Measurements from ENCODE around the gene MORN2. TPM values are rescaled to one million over a fixed set of nuclear protein-coding genes. Genes with fewer than 3 reads are reported as not detected.

Gene MORN2
- polyA plus RNA-seq, 1 donor from 2014 or later: 116 TPM

DNA sequence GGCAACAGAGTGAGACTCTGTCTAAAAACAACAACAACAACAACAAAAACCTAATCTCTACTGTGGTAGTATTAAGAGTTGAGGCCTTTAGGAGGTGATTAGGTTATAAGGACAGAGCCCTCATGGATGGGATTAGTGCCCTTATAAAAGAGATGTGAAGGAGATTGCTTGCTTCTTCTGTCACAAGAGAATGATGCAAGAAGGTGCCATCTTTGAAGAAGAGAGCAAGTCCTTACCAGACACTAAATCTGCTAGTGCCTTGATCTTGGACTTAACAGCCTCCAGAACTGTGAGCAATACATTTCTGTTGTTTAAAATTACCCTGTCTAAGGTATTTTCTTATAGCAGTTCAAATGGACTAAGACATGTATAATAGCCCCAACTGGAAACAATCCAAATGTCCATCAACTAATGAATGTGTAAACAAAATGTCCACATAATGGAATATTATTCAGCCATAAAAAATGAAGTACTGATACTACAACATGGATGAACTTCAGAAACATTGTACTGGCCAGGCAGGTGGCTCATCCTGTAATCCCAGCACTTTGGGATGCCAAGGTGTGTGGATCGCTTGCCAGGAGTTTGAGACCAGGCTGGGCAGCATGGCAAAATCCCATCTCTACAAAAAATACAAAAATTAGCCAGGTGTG lies 12.3 kb downstream of the MORN2 start:
- H3K9ac ChIP-seq (ENCODE audit: low read length): no peak overlapping the region
- no peaks in the 10 kb centered on the region for H3K79me2 ChIP-seq (replicated peaks; ENCODE audit: insufficient read depth, low read length)
- no peak overlapping the region for H3K27ac ChIP-seq (ENCODE audit: low read length)
- H2AFZ ChIP-seq (ENCODE audit: low read depth, low read length): no peak overlapping the region
- H4K20me1 ChIP-seq (ENCODE audit: insufficient read depth): no peaks in the 10 kb centered on the region
- H3K4me2 ChIP-seq (ENCODE audit: low read length): no peak overlapping the region
- H3K36me3 ChIP-seq (ENCODE audit: insufficient read depth, low read length): no peaks in the 10 kb centered on the region
- no peak for TF ChIP-seq POLR2AphosphoS5 (IDR thresholded peaks at IDR 0.05)
- TF ChIP-seq EP300 (conservative IDR thresholded peaks at IDR 0.05; ENCODE audit: poor library complexity, severe bottlenecking): no peak
- H3K9me3 ChIP-seq (ENCODE audit: low read length): no peaks in the 10 kb centered on the region
- H3F3A ChIP-seq (ENCODE audit: insufficient read depth, low read length, poor library complexity, severe bottlenecking): no peaks in the 10 kb centered on the region
- no peaks in the 10 kb centered on the region for H3K9me2 ChIP-seq (ENCODE audit: insufficient read depth, low read length)
- H3K4me3 ChIP-seq (ENCODE audit: low read length): no peak overlapping the region
- no peaks in the 10 kb centered on the region for H3K27me3 ChIP-seq (ENCODE audit: insufficient read depth, low read depth, low read length)

- H3K4me2 ChIP-seq (ENCODE audit: low read length): no peak overlapping the region
- no peak overlapping the region for H2AFZ ChIP-seq (ENCODE audit: low read depth, low read length)
- H3F3A ChIP-seq (ENCODE audit: insufficient read depth, low read length, poor library complexity, severe bottlenecking): no peaks in the 10 kb centered on the region
- no peaks in the 10 kb centered on the region for H3K9me3 ChIP-seq (ENCODE audit: low read length)
- no peaks in the 10 kb centered on the region for H3K9me2 ChIP-seq (ENCODE audit: insufficient read depth, low read length)
- H4K20me1 ChIP-seq (ENCODE audit: insufficient read depth): no peaks in the 10 kb centered on the region
- no peaks in the 10 kb centered on the region for H3K79me2 ChIP-seq (replicated peaks; ENCODE audit: insufficient read depth, low read length)
- H3K27ac ChIP-seq (ENCODE audit: low read length): no peak overlapping the region
- TF ChIP-seq MXI1 (conservative IDR thresholded peaks at IDR 0.05; ENCODE audit: poor library complexity, severe bottlenecking): no peak
- TF ChIP-seq, protein P1, sequence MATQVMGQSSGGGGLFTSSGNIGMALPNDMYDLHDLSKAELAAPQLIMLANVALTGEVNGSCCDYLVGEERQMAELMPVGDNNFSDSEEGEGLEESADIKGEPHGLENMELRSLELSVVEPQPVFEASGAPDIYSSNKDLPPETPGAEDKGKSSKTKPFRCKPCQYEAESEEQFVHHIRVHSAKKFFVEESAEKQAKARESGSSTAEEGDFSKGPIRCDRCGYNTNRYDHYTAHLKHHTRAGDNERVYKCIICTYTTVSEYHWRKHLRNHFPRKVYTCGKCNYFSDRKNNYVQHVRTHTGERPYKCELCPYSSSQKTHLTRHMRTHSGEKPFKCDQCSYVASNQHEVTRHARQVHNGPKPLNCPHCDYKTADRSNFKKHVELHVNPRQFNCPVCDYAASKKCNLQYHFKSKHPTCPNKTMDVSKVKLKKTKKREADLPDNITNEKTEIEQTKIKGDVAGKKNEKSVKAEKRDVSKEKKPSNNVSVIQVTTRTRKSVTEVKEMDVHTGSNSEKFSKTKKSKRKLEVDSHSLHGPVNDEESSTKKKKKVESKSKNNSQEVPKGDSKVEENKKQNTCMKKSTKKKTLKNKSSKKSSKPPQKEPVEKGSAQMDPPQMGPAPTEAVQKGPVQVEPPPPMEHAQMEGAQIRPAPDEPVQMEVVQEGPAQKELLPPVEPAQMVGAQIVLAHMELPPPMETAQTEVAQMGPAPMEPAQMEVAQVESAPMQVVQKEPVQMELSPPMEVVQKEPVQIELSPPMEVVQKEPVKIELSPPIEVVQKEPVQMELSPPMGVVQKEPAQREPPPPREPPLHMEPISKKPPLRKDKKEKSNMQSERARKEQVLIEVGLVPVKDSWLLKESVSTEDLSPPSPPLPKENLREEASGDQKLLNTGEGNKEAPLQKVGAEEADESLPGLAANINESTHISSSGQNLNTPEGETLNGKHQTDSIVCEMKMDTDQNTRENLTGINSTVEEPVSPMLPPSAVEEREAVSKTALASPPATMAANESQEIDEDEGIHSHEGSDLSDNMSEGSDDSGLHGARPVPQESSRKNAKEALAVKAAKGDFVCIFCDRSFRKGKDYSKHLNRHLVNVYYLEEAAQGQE (IDR thresholded peaks at IDR 0.05; ENCODE audit: borderline replicate concordance): no peak
- no peak for TF ChIP-seq SMC3 (conservative IDR thresholded peaks at IDR 0.05; ENCODE audit: poor library complexity)
- TF ChIP-seq TAF1 (IDR thresholded peaks at IDR 0.05; ENCODE audit: low read depth): no peak
- TF ChIP-seq POLR2AphosphoS5 (IDR thresholded peaks at IDR 0.05): no peak
- no peak for TF ChIP-seq EP300 (conservative IDR thresholded peaks at IDR 0.05; ENCODE audit: poor library complexity, severe bottlenecking)
- TF ChIP-seq, protein P2, sequence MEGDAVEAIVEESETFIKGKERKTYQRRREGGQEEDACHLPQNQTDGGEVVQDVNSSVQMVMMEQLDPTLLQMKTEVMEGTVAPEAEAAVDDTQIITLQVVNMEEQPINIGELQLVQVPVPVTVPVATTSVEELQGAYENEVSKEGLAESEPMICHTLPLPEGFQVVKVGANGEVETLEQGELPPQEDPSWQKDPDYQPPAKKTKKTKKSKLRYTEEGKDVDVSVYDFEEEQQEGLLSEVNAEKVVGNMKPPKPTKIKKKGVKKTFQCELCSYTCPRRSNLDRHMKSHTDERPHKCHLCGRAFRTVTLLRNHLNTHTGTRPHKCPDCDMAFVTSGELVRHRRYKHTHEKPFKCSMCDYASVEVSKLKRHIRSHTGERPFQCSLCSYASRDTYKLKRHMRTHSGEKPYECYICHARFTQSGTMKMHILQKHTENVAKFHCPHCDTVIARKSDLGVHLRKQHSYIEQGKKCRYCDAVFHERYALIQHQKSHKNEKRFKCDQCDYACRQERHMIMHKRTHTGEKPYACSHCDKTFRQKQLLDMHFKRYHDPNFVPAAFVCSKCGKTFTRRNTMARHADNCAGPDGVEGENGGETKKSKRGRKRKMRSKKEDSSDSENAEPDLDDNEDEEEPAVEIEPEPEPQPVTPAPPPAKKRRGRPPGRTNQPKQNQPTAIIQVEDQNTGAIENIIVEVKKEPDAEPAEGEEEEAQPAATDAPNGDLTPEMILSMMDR (IDR thresholded peaks at IDR 0.05; ENCODE audit: poor library complexity, severe bottlenecking): no peak
- TF ChIP-seq RAD21 (conservative IDR thresholded peaks at IDR 0.05): no peak
- no peak for TF ChIP-seq EZH2 (IDR thresholded peaks at IDR 0.05; ENCODE audit: borderline replicate concordance, insufficient read depth, low read length, poor library complexity, severe bottlenecking)
- no peaks in the 10 kb centered on the region for H3K27me3 ChIP-seq (ENCODE audit: insufficient read depth, low read depth, low read length)
- H3K9ac ChIP-seq (ENCODE audit: low read length): no peak overlapping the region
- H3K36me3 ChIP-seq (ENCODE audit: insufficient read depth, low read length): no peaks in the 10 kb centered on the region
- H3K4me3 ChIP-seq (ENCODE audit: low read length): no peak overlapping the region
These were observed 13.3 kb downstream of the MORN2 start for GRCh38 chr2:38889045-38889444.
